WI38 (cell line): ENCODE measurements around the gene BCL11B.

ENCODE experiments used
- H3K4me3 ChIP-seq: 2 replicates; pipeline ENCODE4 v1.5.1; 2011; ENCODE audit warnings: low read depth, mild to moderate bottlenecking, control low read depth, low read length
- CTCF ChIP-seq: IDR thresholded peaks from 2 replicates; pipeline ENCODE4 v1.5.1; 2012; ENCODE audit warnings: low read depth, mild to moderate bottlenecking, control low read depth, low read length

The BCL11B gene

GRCh38 chr14:99212646-99213045 is 59.4 kb downstream of the BCL11B start:
- no peak for TF ChIP-seq CTCF
- no peak overlapping the region for H3K4me3 ChIP-seq

- no peak overlapping the region for H3K4me3 ChIP-seq
- no peak for TF ChIP-seq CTCF
These were observed 59.8 kb downstream of the BCL11B start for GRCh38 chr14:99212199-99212598.

- no peak overlapping the region for H3K4me3 ChIP-seq
- TF ChIP-seq CTCF, result no peak
These were observed 60.6 kb downstream of the BCL11B start for GRCh38 chr14:99211410-99211809.

- TF ChIP-seq CTCF, result no peak
- no peak overlapping the region for H3K4me3 ChIP-seq
These were observed 61.7 kb downstream of the BCL11B start for GRCh38 chr14:99210333-99210732.

- TF ChIP-seq CTCF, result no peak
- no peak overlapping the region for H3K4me3 ChIP-seq
These were observed 62.6 kb downstream of the BCL11B start for GRCh38 chr14:99209409-99209808.

- no peak overlapping the region for H3K4me3 ChIP-seq
- TF ChIP-seq CTCF, result no peak
These were observed 63.7 kb downstream of the BCL11B start for GRCh38 chr14:99208318-99208717.

GRCh38 chr14:99207456-99207855 is 64.5 kb downstream of the BCL11B start:
- H3K4me3 ChIP-seq, result no peak overlapping the region
- TF ChIP-seq CTCF, result no peak

- no peak overlapping the region for H3K4me3 ChIP-seq
- no peak for TF ChIP-seq CTCF
These were observed 65.9 kb downstream of the BCL11B start for GRCh38 chr14:99206090-99206489.
